ENCODE results near the gene SLC25A26.

GRCh38 chr3:66406163-66406562, 185.4 kb downstream of the SLC25A26 start:
- TF ChIP-seq CTCF (IDR thresholded peaks at IDR 0.05), result no peak
- TF ChIP-seq POLR2A (IDR thresholded peaks at IDR 0.05), result no peak

Data from body of pancreas (tissue), 4 donors.